Measurements from ENCODE around the gene CHRNB2. TPM values are rescaled to one million over a fixed set of nuclear protein-coding genes. Genes with fewer than 3 reads are reported as not detected.

Gene CHRNB2
- polyA plus RNA-seq, 1 donor (not counting 4 experiments of a cell fraction or from before 2014, with no cell fraction given), result 0.09 TPM

DNA sequence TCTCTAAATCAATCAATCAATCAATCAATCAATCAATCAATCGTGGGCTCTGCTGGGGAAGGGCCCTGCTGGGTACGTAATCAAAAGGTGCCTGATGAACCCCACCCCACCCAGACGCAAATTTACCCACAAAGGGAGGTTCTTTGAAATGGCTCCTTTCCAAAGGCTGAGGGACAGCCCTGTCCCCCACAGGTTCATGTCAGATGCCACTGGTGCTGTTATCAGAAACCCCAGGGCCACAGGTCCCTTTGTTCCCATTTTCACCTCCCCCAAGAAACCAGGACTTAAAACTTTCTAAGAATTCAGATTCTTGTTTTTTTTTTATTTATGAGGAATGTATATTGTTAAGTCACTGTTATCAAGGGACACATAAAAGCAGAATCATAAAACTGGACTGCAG, 14.2 kb downstream of the CHRNB2 start:
- Histone ChIP-seq H3K27me3 (ENCODE audit: control insufficient read depth, extremely low read depth, insufficient read depth, low read length) (no peaks in the 10 kb centered on the region), H3K9me3 (ENCODE audit: control insufficient read depth, low read depth, low read length) (no peaks in the 10 kb centered on the region), H3K9me1 (ENCODE audit: control insufficient read depth, extremely low read depth, insufficient read depth, low read length) (no peaks in the 10 kb centered on the region), H3K27ac (ENCODE audit: control insufficient read depth, insufficient read depth, low read length) (no peak overlapping the region), H3K4me1 (ENCODE audit: control insufficient read depth, extremely low read depth, insufficient read depth, low read length) (no peaks in the 10 kb centered on the region), H3K4me3 (ENCODE audit: control insufficient read depth in 2 of 3, extremely low read depth in 1 of 3, insufficient read depth in 2 of 3, low read depth in 1 of 3, low read length in 3 of 3) (no peak overlapping the region), H3K79me2 (ENCODE audit: control insufficient read depth, insufficient read depth, low read length) (no peaks in the 10 kb centered on the region), H3K36me3 (ENCODE audit: control insufficient read depth in 2 of 2, extremely low read depth in 1 of 2, insufficient read depth in 2 of 2, low read length in 2 of 2) (peaks cover 56 to 68% of the 10 kb centered on the region in 2 experiments), H3K4me2 (ENCODE audit: control insufficient read depth, extremely low read depth, insufficient read depth, low read depth, low read length) (no peak overlapping the region), H4K20me1 (ENCODE audit: control insufficient read depth, extremely low read depth, insufficient read depth, low read length) (peaks cover 6% of the 10 kb centered on the region), H3K9ac (ENCODE audit: control insufficient read depth, extremely low read depth, insufficient read depth, low read length) (no peak overlapping the region), H2AFZ (ENCODE audit: control insufficient read depth, low read length) (no peak overlapping the region)
- FAIRE-seq (no peak), DNase-seq (ENCODE audit: low read depth, low spot score) (no peak)
- dilution Hi-C loops (cut with MboI; ENCODE audit: extremely low pct_ligation_motif_present, low sequenced_read_pairs), result no loop called here
- TF ChIP-seq EZH2 (IDR thresholded peaks at IDR 0.05; ENCODE audit: low read length), result no peak
- TF ChIP-seq, protein P1, sequence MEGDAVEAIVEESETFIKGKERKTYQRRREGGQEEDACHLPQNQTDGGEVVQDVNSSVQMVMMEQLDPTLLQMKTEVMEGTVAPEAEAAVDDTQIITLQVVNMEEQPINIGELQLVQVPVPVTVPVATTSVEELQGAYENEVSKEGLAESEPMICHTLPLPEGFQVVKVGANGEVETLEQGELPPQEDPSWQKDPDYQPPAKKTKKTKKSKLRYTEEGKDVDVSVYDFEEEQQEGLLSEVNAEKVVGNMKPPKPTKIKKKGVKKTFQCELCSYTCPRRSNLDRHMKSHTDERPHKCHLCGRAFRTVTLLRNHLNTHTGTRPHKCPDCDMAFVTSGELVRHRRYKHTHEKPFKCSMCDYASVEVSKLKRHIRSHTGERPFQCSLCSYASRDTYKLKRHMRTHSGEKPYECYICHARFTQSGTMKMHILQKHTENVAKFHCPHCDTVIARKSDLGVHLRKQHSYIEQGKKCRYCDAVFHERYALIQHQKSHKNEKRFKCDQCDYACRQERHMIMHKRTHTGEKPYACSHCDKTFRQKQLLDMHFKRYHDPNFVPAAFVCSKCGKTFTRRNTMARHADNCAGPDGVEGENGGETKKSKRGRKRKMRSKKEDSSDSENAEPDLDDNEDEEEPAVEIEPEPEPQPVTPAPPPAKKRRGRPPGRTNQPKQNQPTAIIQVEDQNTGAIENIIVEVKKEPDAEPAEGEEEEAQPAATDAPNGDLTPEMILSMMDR (optimal IDR thresholded peaks at IDR 0.05 in 1 of 3, IDR thresholded peaks at IDR 0.05 in 1 of 3, conservative IDR thresholded peaks at IDR 0.05 in 1 of 3; ENCODE audit: extremely low read depth in 1 of 3, insufficient read depth in 2 of 3, low read length in 3 of 3), result no peak

DNA sequence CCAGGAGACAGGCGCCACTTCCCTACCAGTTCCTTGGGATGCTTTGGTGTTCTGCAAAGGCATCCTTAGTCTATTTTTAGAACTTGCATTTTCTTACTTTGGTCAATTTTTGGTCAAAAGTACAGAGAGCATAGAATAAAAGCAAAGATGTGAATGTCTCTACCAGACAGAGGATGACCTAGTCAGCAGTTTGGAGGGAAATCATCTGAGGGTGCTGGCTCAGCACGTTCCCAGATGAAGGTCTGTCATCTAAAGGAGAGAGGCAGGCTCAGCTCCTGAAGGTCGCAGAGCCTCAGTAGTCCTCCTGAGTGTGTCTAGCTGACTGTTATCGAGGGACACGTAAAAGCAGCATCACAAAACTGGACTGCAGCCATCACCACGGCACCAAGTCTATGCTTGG, 15.3 kb downstream of the CHRNB2 start:
- Histone ChIP-seq H3K9me3 (ENCODE audit: control insufficient read depth, low read depth, low read length) (no peaks in the 10 kb centered on the region), H3K9ac (ENCODE audit: control insufficient read depth, extremely low read depth, insufficient read depth, low read length) (no peak overlapping the region), H3K27me3 (ENCODE audit: control insufficient read depth, extremely low read depth, insufficient read depth, low read length) (no peaks in the 10 kb centered on the region), H4K20me1 (ENCODE audit: control insufficient read depth, extremely low read depth, insufficient read depth, low read length) (peaks cover 6% of the 10 kb centered on the region), H2AFZ (ENCODE audit: control insufficient read depth, low read length) (no peak overlapping the region), H3K79me2 (ENCODE audit: control insufficient read depth, insufficient read depth, low read length) (no peaks in the 10 kb centered on the region), H3K4me2 (ENCODE audit: control insufficient read depth, extremely low read depth, insufficient read depth, low read depth, low read length) (no peak overlapping the region), H3K4me1 (ENCODE audit: control insufficient read depth, extremely low read depth, insufficient read depth, low read length) (no peaks in the 10 kb centered on the region), H3K9me1 (ENCODE audit: control insufficient read depth, extremely low read depth, insufficient read depth, low read length) (no peaks in the 10 kb centered on the region), H3K4me3 (ENCODE audit: control insufficient read depth in 2 of 3, extremely low read depth in 1 of 3, insufficient read depth in 2 of 3, low read depth in 1 of 3, low read length in 3 of 3) (no peak overlapping the region), H3K36me3 (ENCODE audit: control insufficient read depth in 2 of 2, extremely low read depth in 1 of 2, insufficient read depth in 2 of 2, low read length in 2 of 2) (peaks cover 67 to 71% of the 10 kb centered on the region in 2 experiments), H3K27ac (ENCODE audit: control insufficient read depth, insufficient read depth, low read length) (no peak overlapping the region)
- TF ChIP-seq, protein P1 (optimal IDR thresholded peaks at IDR 0.05 in 1 of 3, IDR thresholded peaks at IDR 0.05 in 1 of 3, conservative IDR thresholded peaks at IDR 0.05 in 1 of 3; ENCODE audit: extremely low read depth in 1 of 3, insufficient read depth in 2 of 3, low read length in 3 of 3), result no peak
- no peak for TF ChIP-seq EZH2 (IDR thresholded peaks at IDR 0.05; ENCODE audit: low read length)
- DNase-seq (ENCODE audit: low read depth, low spot score), result no peak
- no peak for FAIRE-seq
- dilution Hi-C loops (cut with MboI; ENCODE audit: extremely low pct_ligation_motif_present, low sequenced_read_pairs), result no loop called here
